ENCODE measurements around the gene NRG2. TPM values are rescaled to one million over a fixed set of nuclear protein-coding genes. Genes with fewer than 3 reads are reported as not detected.

Gene NRG2
- total RNA-seq, 1 experiment from 2014 or later, result 0.91 TPM

- H4K20me1 ChIP-seq (ENCODE audit: insufficient read depth), result no peaks in the 10 kb centered on the region
- no peaks in the 10 kb centered on the region for H3K9me3 ChIP-seq (ENCODE audit: control insufficient read depth in 1 of 2, insufficient read depth in 1 of 2, low read depth in 1 of 2, low read length in 2 of 2)
- no peaks in the 10 kb centered on the region for H3K27me3 ChIP-seq (ENCODE audit: insufficient read depth, low read length)
- no peak overlapping the region for H3K9ac ChIP-seq (ENCODE audit: low read length)
- no peak for DNase-seq (ENCODE audit: low read depth, low spot score)
- POLR2A ChIA-PET, result no interaction called here
- CTCF ChIA-PET, result interaction anchor here (5.8 kb wide), 1 partner anchor 11 kb away, joined by 38 read pairs; no protein-coding TSS in a partner anchor
- no TSS peak for BruUV-seq (replicated peaks)
- RAD21 ChIA-PET (ENCODE audit: low non-redundant PET in 1 of 2, low total read pairs in 2 of 2, uncharacterized antibody in 2 of 2, unreplicated experiment in 2 of 2), result no interaction called here
- no peak for ATAC-seq
- H3K9me2 ChIP-seq (ENCODE audit: insufficient read depth), result no peaks in the 10 kb centered on the region
- H3K36me3 ChIP-seq (ENCODE audit: control insufficient read depth in 1 of 2, insufficient read depth in 2 of 2, low read length in 2 of 2), result no peaks in the 10 kb centered on the region
- H3K4me1 ChIP-seq (ENCODE audit: control insufficient read depth in 1 of 2, insufficient read depth in 2 of 2, low read length in 2 of 2), result peaks cover 6 to 15% of the 10 kb centered on the region in 2 experiments; a peak in 3 of 4 replicates
- no peak overlapping the region for H3K4me3 ChIP-seq (replicated peaks in 1 of 2; ENCODE audit: low read depth in 1 of 2, low read length in 2 of 2)
- no peak overlapping the region for H3K4me2 ChIP-seq (ENCODE audit: low read length)
- TF ChIP-seq SP1 (IDR thresholded peaks at IDR 0.05; ENCODE audit: low read depth), result no peak
- TF ChIP-seq JUND (IDR thresholded peaks at IDR 0.05), result no peak
- TF ChIP-seq EZH2 (IDR thresholded peaks at IDR 0.05), result no peak
- no peak for TF ChIP-seq POLR2A (IDR thresholded peaks at IDR 0.05; ENCODE audit: borderline replicate concordance, extremely low read depth, insufficient read depth, insufficient read length)
- TF ChIP-seq, protein P1, sequence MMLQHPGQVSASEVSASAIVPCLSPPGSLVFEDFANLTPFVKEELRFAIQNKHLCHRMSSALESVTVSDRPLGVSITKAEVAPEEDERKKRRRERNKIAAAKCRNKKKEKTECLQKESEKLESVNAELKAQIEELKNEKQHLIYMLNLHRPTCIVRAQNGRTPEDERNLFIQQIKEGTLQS (IDR thresholded peaks at IDR 0.05), result no peak
- TF ChIP-seq SIN3A (IDR thresholded peaks at IDR 0.05; ENCODE audit: low read depth), result no peak
- TF ChIP-seq ELF1 (IDR thresholded peaks at IDR 0.05; ENCODE audit: borderline replicate concordance, low read depth), result no peak
- TF ChIP-seq EZH2phosphoT487 (IDR thresholded peaks at IDR 0.05; ENCODE audit: borderline replicate concordance), result no peak
- TF ChIP-seq CTCF (IDR thresholded peaks at IDR 0.05 in 2 of 3, conservative IDR thresholded peaks at IDR 0.05 in 1 of 3; ENCODE audit: borderline replicate concordance in 1 of 3, insufficient read depth in 1 of 3, low read depth in 2 of 3, low read length in 2 of 3), result no peak
- no peak for TF ChIP-seq EGR1 (IDR thresholded peaks at IDR 0.05; ENCODE audit: low read depth)
- TF ChIP-seq CEBPB (IDR thresholded peaks at IDR 0.05; ENCODE audit: low read depth), result no peak
- TF ChIP-seq ZBTB33 (IDR thresholded peaks at IDR 0.05; ENCODE audit: extremely low read depth, insufficient replicate concordance, low read length), result no peak
- TF ChIP-seq ZFX (IDR thresholded peaks at IDR 0.05), result no peak
- TF ChIP-seq ZNF274 (IDR thresholded peaks at IDR 0.05; ENCODE audit: low read depth, low read length), result no peak
- no peak for TF ChIP-seq RAD21 (IDR thresholded peaks at IDR 0.05; ENCODE audit: low read depth)
- TF ChIP-seq FOSL1 (IDR thresholded peaks at IDR 0.05; ENCODE audit: low read depth), result no peak
- no peak for TF ChIP-seq REST (IDR thresholded peaks at IDR 0.05; ENCODE audit: low read depth)
- TF ChIP-seq CBX3 (IDR thresholded peaks at IDR 0.05; ENCODE audit: low read depth), result no peak
- no peak for TF ChIP-seq MAX (IDR thresholded peaks at IDR 0.05)
- no peak overlapping the region for H2AFZ ChIP-seq (ENCODE audit: low read depth, low read length, poor library complexity, severe bottlenecking)
- H3K79me2 ChIP-seq (ENCODE audit: insufficient read depth, low read length), result no peaks in the 10 kb centered on the region
- H3K27ac ChIP-seq (ENCODE audit: low read depth, low read length), result no peak overlapping the region
- intact Hi-C loops (cut with micrococcal nuclease), result no loop called here
Measured at GRCh38 chr5:139979518-139979917, 63.6 kb downstream of the NRG2 start.
